AG04450 (cell line): ENCODE data around the gene ANKRD28. TPM values are rescaled to one million over a fixed set of nuclear protein-coding genes. Genes with fewer than 3 reads are reported as not detected.

ENCODE experiments used
- CTCF ChIA-PET: fragments of 300-600, 350-600 bp; formaldehyde crosslinking; extraction: SDS; loops from one replicate; lab custom pipeline; 2022; ENCODE audit warnings: antibody characterized with exemption, inconsistent platforms; lab: Charles Lee
- POLR2A ChIA-PET: fragments of 350-600 bp; formaldehyde crosslinking; extraction: SDS; loops from one replicate; lab custom pipeline; 2021; ENCODE audit warnings: antibody characterized with exemption, inconsistent platforms; lab: Yijun Ruan, JAX
- DNase-seq: peaks from one replicate; pipeline ENCODE4 v3.0.0-alpha.2; 2011; ENCODE audit warnings: low read depth, low spot score
- H3K27ac ChIP-seq: one replicate; pipeline ENCODE4 v1.5.1; 2012; ENCODE audit warnings: low read depth, low read length, control low read depth
- H3K27me3 ChIP-seq: one replicate; pipeline ENCODE4 v1.6.0; 2012; ENCODE audit warnings: low read length; ENCODE audit not compliant: control insufficient read depth, insufficient read depth
- H3K4me3 ChIP-seq: 2 replicates; pipeline ENCODE4 v1.5.1; 2011; ENCODE audit warnings: mild to moderate bottlenecking, low read depth, low read length, control low read depth
- H3K9me3 ChIP-seq: 2 replicates; pipeline ENCODE4 v1.5.1; 2012; ENCODE audit warnings: low read length; ENCODE audit not compliant: control insufficient read depth, insufficient read depth
- polyA plus RNA-seq: library from polyadenylated mRNA; depleted of rRNA; stranded (reverse); fragments of >200 nt; gene quantifications from 2 replicates; pipeline ENCODE4 v1.2.3, GENCODE V29; 2011
- TF ChIP-seq, protein P1 (sequence below): IDR thresholded peaks from 2 replicates; pipeline ENCODE4 v1.5.1; 2011; ENCODE audit warnings: low read depth, low read length, control low read depth, inconsistent platforms

Gene ANKRD28
- polyA plus RNA-seq, 1 experiment: 134 TPM

GRCh38 chr3:15839568-15839967 lies 41.8 kb upstream of the ANKRD28 start:
- TF ChIP-seq, protein P1, sequence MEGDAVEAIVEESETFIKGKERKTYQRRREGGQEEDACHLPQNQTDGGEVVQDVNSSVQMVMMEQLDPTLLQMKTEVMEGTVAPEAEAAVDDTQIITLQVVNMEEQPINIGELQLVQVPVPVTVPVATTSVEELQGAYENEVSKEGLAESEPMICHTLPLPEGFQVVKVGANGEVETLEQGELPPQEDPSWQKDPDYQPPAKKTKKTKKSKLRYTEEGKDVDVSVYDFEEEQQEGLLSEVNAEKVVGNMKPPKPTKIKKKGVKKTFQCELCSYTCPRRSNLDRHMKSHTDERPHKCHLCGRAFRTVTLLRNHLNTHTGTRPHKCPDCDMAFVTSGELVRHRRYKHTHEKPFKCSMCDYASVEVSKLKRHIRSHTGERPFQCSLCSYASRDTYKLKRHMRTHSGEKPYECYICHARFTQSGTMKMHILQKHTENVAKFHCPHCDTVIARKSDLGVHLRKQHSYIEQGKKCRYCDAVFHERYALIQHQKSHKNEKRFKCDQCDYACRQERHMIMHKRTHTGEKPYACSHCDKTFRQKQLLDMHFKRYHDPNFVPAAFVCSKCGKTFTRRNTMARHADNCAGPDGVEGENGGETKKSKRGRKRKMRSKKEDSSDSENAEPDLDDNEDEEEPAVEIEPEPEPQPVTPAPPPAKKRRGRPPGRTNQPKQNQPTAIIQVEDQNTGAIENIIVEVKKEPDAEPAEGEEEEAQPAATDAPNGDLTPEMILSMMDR: no peak
- no peak overlapping the region for H3K4me3 ChIP-seq
- peaks cover 5% of the 10 kb centered on the region; the same call in 1 of the 2 replicates for H3K9me3 ChIP-seq
- ChIA-PET CTCF (interaction anchor here (0.5 kb wide), 1 partner anchor 25 kb away, joined by 6 read pairs; no protein-coding TSS in a partner anchor), POLR2A (no interaction called here)
- no peak overlapping the region for H3K27ac ChIP-seq
- DNase-seq: no peak
- H3K27me3 ChIP-seq: no peaks in the 10 kb centered on the region

DNA sequence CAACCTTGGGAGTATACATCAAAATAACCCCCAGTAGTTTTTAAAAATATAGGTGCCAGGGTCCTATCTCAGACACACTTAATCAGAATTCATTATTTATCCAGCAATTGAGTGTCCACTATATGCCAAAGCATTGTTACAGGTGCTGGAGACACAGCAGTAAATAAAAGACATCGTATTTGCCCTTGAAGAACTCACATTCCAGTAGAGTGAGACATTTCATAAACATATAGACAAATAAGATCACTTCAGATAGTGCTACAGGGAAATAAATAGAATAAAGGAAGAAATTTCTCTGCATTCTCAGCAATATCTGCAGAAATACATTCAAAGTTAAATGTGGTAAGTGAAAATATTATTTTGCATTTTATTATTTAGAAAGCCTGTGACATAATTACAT lies 34.1 kb upstream of the ANKRD28 start:
- no peaks in the 10 kb centered on the region for H3K27me3 ChIP-seq
- ChIA-PET CTCF (interaction anchor here (1.2 kb wide), 1 partner anchor 347 kb away, joined by 3 read pairs; no protein-coding TSS in a partner anchor), POLR2A (no interaction called here)
- TF ChIP-seq, protein P1: no peak
- H3K9me3 ChIP-seq: no peaks in the 10 kb centered on the region
- no peak for DNase-seq
- no peak overlapping the region for H3K27ac ChIP-seq
- no peak overlapping the region for H3K4me3 ChIP-seq

DNA sequence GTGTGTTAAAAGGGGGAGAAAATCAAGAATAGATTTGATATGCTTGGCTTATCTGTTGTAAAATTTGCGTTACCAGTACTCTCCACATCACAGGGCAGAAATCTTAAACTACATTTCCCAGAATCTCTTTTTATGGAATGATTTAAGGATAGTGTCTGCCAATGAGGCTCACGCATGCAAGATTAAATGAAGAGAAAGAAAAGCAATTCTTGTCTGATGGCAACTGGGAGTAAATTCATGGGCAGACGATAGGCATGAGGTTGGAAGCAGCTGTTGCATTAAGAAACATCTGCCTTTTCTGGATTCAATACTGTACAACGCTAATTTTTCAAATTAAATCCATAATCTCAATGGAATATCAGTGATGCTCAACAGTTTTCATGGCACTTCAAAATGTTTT lies 27.2 kb upstream of the ANKRD28 start:
- ChIA-PET CTCF (no interaction called here), POLR2A (no interaction called here)
- DNase-seq: no peak
- Histone ChIP-seq H3K27me3 (no peaks in the 10 kb centered on the region), H3K9me3 (no peaks in the 10 kb centered on the region), H3K4me3 (no peak overlapping the region), H3K27ac (no peak overlapping the region)
- TF ChIP-seq, protein P1: no peak

DNA sequence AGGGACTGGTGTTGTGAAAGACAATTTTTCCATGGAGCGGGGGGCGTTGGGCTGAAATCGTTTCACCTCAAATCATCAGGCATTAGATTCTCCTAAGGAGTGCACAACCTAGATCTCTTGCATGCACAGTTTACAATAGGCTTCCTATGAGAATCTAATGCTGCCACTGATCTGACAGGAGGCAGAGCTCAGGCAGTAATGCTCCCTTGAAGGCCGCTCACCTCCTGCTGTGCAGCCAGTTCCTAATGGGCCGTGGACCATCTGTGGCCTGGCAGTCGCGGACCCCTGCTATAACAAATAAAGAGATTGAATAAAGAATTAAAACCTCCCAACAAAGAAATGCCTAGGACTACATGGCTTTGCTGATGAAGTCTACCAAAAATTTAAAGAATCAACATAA lies 25.3 kb upstream of the ANKRD28 start:
- Histone ChIP-seq H3K9me3 (no peaks in the 10 kb centered on the region), H3K27ac (no peak overlapping the region), H3K4me3 (no peak overlapping the region), H3K27me3 (no peaks in the 10 kb centered on the region)
- TF ChIP-seq, protein P1: no peak
- ChIA-PET CTCF (interaction anchor here (0.7 kb wide), 1 partner anchor 451 kb away, joined by 3 read pairs; no protein-coding TSS in a partner anchor), POLR2A (no interaction called here)
- no peak for DNase-seq

DNA sequence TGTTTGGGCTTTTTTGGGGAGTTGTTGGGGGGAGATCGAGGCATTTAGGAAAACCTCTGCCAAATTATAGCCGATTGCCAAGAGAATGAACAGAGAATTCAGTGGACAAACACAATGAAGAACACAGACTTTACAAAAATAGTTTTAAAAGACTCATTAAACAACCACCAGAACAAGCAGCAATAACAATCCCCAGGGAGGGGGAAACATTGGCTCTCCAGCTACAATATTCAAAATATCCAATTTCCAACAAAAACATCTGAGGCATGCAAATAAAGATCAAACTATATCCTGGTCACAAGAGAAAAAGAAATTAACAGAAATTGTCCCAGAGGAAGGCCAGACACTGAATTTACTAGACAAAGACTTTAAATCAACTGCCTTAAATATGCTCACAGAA lies 24.5 kb upstream of the ANKRD28 start:
- TF ChIP-seq, protein P1: no peak
- Histone ChIP-seq H3K4me3 (no peak overlapping the region), H3K9me3 (no peaks in the 10 kb centered on the region), H3K27me3 (no peaks in the 10 kb centered on the region), H3K27ac (no peak overlapping the region)
- DNase-seq: no peak
- CTCF ChIA-PET: interaction anchor here (0.7 to 0.8 kb wide), 2 partner anchors 424 to 452 kb away, joined by 3 to 5 read pairs; no protein-coding TSS in a partner anchor
- POLR2A ChIA-PET: interaction anchor here (0.7 kb wide), 1 partner anchor 1816 kb away, joined by 3 read pairs; no protein-coding TSS in a partner anchor
